SIG-M5 treated with dmso at 0.1 percent for 504 hours (cell line): ENCODE measurements around the gene JPH2.

Experiments
- DNase-seq: peaks from one replicate; lab custom pipeline; 2025; ENCODE audit not compliant: unreplicated experiment; lab: John Stamatoyannopoulos, UW

Gene JPH2

GRCh38 chr20:44080646-44081267 is 106.2 kb downstream of the JPH2 start:
- DNase-seq: peak; percentile 79

GRCh38 chr20:44080064-44080463 is 106.9 kb downstream of the JPH2 start:
- DNase-seq: no peak

GRCh38 chr20:44079291-44079690 is 107.7 kb downstream of the JPH2 start:
- DNase-seq: no peak

GRCh38 chr20:44075950-44076232 is 111.1 kb downstream of the JPH2 start:
- DNase-seq: no peak

- no peak for DNase-seq
These were observed 111.6 kb downstream of the JPH2 start for GRCh38 chr20:44075191-44075949.

GRCh38 chr20:44074252-44075151 is 112.5 kb downstream of the JPH2 start:
- DNase-seq: no peak

GRCh38 chr20:44073675-44074071 is 113.3 kb downstream of the JPH2 start:
- no peak for DNase-seq

GRCh38 chr20:44073011-44073674 is 113.8 kb downstream of the JPH2 start:
- DNase-seq: no peak

- no peak for DNase-seq
These were observed 114.6 kb downstream of the JPH2 start for GRCh38 chr20:44072384-44072783.

- no peak for DNase-seq
These were observed 115.4 kb downstream of the JPH2 start for GRCh38 chr20:44071526-44072111.

GRCh38 chr20:44071057-44071456 is 115.9 kb downstream of the JPH2 start:
- DNase-seq: no peak

- peak; percentile 35 for DNase-seq
These were observed 116.7 kb downstream of the JPH2 start for GRCh38 chr20:44070139-44070900.

- peak; percentile 74 for DNase-seq
These were observed 117.6 kb downstream of the JPH2 start for GRCh38 chr20:44069203-44070011.

GRCh38 chr20:44068316-44069201 is 118.4 kb downstream of the JPH2 start:
- peak; percentile 82 for DNase-seq

- no peak for DNase-seq
These were observed 119.3 kb downstream of the JPH2 start for GRCh38 chr20:44067650-44068081.

- no peak for DNase-seq
These were observed 120.1 kb downstream of the JPH2 start for GRCh38 chr20:44066645-44067606.
